Left colon (tissue), 2 donors: ENCODE data around the gene GARIN5B. TPM values are rescaled to one million over a fixed set of nuclear protein-coding genes. Genes with fewer than 3 reads are reported as not detected.

Experiments
- ATAC-seq: fragments of 200-7000 bp; cut with Tn5 transposase; one replicate; pipeline ENCODE4 v1.9.1; 2020; ENCODE audit warnings: mild to moderate bottlenecking, moderate library complexity
- DNase-seq, 2 donors: peaks; one replicate each; pipeline ENCODE4 v3.0.0-alpha.2; 2020
- intact Hi-C, 2 donors: fragments of 100-400 bp; cut with DNase I in 1 of 2; cut with micrococcal nuclease in 1 of 2; formaldehyde crosslinking; loops; one replicate each; pipeline versions ENCODE4 v1.11.2 to v1.14.0; 2022; cut with DNase I, micrococcal nuclease
- total RNA-seq, 2 donors: library from RNA; stranded (reverse); fragmentation: NEBNext Ultra II Directional; extraction: Animal tissue kit (Norgen Biotek cat#: 25700); gene quantifications; one replicate each; pipeline ENCODE4 v1.2.1, GENCODE V29; 2021
- donor health status: DM: no; HTN: no; CAD: no.
- donor health status: DM: yes; HTN: yes; CAD: no.

The GARIN5B gene
- total RNA-seq, 2 donors from 2014 or later: not detected

DNA sequence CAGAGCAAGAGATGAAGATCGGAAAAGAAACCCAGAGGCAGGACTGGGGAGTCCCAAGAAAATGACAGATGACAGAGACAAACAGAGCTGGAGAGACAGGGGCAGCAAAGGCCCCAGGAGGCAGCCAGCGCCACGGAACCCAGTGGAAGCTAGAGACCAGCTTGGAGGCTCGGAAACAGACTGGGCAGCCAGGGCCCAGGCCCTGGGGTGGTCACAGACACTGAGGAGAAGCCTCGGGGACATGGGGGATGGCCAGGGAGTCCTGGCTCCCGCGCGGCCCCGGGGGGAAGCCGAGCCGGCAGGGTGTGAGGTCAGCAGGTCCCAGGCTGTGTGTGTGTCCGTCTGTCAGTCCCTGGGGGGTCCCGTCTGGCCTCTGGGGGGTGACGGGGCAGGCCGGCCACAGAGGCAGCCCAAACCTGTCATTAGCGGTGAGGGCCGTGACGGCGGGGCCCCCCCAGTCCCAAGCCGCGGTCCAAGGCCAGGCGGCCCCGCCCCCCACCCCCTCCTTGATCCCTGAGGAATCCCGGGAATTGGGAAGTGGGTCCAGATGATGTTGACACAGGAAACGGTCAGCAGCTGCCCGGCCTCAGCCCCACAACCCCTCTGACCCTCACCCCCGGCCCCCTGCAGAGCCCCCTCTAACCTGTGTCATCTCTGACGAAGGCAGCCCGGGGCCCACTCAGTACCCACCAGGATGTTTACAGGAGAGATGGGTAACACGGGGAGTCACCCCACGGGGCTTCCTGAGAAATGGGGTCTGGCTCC is 11.1 kb upstream of the GARIN5B start:
- DNase-seq: no peak
- intact Hi-C loops: loop anchor here in 1 of 2 donors (10.0 kb wide), 1 partner anchor 69 kb away; no protein-coding TSS in a partner anchor
- peak; percentile 2 for ATAC-seq

DNA sequence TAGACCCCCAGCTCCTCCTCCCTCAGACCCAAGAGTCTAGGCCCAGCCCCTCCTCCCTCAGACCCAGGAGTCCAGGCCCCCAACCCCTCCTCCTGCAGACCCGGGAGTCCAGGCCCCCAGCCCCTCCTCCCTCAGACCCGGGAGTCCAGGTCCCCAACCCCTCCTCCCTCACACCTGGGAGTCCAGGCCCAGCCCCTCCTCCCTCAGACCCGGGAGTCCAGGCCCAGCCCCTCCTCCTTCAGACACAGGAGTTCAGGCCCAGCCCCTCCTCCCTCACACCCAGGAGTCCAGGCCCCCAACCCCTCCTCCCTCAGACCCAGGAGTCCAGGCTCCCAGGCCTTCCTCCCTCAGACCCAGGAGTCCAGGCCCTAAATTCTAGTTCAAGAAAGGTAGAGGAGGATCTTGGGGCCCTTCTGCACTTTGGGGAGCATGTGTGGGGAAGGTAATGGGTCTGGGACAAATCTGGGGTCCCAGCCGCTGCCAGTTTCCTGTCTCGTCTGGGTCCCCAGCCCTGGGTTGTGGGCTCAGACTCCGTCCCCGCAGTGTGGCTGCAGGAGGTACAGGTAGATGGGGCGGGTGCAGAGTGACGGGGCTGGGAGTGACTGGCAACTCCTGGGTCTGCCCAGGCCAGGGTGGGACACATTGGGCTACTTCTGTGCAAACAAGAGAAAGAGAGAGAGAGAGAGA is 10.4 kb upstream of the GARIN5B start:
- DNase-seq (no peak), ATAC-seq (no peak)
- intact Hi-C loops: loop anchor here in 1 of 2 donors (10.0 kb wide), 1 partner anchor 69 kb away; no protein-coding TSS in a partner anchor

DNA sequence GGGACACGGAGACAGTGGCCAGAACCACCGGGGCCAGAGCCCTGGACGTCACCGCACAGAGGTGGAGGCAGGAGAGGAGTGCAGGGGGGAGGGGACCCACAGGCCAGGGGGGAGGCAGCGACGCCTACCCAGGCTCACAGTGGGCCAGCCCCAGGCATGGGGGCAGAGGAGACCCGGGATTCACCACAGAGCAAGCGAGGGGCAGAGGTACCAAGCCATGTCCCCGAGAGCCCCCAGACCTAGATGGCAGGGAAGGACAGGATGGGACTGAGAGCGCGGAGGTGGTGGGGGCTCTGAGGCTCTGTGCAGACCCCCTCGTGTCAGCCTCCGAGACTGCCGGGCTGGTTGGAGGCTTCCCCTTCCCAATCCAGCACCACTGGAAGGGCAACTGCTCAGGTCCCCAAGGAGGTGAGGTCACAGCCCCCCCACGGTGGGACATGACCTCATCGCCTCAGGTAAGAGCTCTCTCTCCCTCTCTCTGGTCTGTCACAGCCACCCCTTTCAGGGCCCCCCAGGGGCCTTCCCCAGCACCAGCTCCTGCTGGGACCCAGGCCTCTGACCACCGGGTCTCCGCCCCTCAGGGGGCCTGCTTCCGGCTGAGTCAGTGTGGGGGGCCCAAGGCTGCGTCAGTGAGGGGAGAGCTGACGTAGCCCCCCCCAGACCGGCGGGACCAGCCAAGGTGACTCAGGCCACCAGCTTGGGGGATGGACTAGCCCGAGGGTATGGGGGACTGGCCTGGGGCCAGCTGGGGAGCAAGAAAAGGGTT is 9.4 kb upstream of the GARIN5B start:
- DNase-seq (no peak), ATAC-seq (no peak)
- intact Hi-C loops: loop anchor here in 1 of 2 donors (10.0 kb wide), 1 partner anchor 68 kb away; no protein-coding TSS in a partner anchor

DNA sequence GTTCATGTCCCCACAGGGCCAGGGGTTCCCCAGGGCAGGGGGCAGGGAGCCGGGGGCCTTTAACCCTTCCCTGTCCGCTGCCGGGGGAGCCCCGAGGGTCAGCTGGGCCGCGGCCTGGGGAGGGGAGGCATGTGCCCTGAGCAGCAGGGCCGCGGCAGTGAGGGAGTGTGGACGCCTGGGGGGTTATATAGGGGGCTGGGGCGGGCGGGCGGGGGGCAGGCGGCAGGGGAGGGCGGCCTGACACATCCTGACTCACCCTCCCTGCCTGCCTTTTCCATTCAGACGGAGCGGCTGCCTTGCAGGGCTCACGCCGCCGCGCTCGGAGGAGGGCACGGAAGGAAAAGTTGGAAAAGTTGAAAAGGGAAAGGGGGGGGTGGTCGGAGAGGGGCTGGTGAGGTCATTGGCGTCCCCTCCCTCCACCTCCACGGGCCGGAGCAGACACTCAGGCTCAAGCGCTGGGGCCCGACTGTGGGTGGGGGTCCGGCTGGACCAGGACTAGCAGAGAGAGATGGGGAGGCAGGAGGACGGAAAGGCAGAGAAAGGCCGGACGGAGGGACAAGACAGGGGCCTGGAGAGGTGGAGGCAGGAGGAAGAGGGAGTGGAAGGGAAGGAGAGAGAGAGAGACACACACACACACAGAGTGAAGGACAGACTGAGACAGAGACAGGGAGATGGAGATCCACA is 7.4 kb upstream of the GARIN5B start, which contains the start of gene IL11:
TSS of gene IL11 (minus strand) at position 159 of the 684 bp plus-strand sequence. CDS start at position 6, 153 bp downstream.
- DNase-seq (no peak), ATAC-seq (no peak)
- intact Hi-C loops: loop anchor here in 1 of 2 donors (10.0 kb wide), 1 partner anchor 66 kb away; no protein-coding TSS in a partner anchor

DNA sequence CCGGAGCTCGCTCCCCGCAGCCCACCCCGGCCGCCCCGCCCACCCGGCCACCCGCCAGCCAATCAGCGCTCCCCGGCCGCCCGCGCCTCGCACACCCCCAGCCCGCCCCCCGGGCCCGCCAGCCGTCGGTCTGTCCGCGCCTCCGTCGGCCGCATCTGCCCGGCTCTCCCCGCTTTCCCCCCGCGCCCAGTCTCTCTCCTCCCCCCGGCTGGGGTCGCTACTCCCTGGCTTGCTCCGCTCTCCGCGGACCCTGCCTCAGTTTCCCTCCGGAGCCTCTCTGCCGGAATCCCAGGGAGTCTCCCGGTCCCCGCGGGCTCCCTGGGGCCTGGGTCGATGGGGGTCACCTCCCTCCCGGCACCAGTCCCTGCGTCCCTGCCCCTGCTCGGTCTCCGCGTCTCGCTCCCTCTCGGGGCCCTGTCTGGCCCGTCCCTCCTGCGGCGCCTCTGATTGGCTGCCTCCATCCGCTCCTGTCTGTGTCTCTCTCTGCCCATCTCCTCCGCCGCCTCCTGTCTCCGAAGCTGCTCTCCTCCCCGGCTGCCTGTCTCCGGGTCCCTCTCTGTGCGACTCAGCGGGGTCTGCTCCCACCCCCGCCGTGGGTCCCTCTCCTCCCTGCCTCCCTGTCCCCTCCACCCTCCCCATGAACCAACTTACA is 6.7 kb upstream of the GARIN5B start:
- no peak for ATAC-seq
- intact Hi-C loops: loop anchor here in 1 of 2 donors (10.0 kb wide), 1 partner anchor 65 kb away; no protein-coding TSS in a partner anchor

DNA sequence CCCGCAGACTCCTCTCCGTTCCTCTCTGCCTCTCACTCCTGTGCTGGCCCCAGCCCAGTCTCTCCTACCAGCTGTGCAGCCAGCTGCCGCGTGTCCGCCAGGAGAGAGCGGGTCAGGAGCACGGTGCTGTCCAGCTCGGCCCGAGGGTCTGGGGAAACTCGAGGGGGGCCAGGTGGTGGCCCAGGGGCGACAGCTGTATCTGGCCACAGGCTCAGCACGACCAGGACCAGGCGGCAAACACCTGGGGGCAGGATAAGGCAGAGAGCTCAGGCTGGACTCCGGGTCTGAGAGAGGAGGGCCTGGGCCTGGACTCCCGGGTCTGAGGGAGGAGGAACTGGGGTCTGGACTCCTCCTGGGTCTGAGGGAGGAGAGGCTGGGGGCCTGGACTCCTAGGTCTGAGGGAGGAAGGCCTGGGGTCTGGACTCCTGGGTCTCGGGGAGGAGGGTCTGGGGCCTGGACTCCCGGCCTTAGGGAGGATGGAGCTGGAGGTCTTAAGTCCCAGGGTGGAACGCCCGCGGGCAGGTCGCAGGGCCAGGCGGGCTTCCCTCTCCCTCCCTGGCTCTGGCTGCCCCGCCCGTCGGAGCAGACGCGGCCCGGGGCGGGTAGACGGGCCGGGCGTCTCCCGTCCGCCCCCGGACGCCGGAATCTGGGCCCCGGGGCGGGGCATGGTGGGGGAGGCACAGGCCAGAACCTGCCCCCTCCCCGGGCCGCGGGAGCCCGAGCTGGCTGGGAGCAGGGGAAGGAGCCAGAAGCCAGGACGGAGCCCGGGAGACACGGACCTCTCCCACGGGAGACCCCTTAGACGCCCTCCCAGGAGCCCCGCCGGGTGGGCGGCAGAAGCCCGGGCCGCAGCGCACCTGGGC is 5.9 kb upstream of the GARIN5B start:
- DNase-seq: no peak

More for the DNA sequence above, 6.7 kb upstream of the GARIN5B start:
- DNase-seq: no peak

DNA sequence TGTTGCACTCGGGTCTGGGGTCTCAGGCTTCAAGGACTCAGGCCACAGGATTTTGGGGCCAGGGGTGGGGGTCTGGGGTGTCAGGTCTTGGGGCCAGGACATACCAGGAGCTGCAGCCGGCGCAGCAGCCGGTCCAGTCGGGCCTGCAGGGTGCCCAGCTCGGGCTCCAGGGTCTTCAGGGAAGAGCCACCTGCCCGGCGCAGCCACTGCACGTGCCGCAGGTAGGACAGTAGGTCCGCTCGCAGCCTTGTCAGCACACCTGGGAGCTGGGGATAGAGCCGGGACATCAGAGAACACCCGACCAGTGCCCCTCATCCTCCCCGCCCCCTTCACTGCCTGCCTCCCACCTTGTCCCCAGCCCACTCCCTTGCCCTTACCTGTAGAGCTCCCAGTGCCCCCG is 5.0 kb upstream of the GARIN5B start:
- intact Hi-C loops: no loop called here
- ATAC-seq: no peak

More for the DNA sequence above, 5.9 kb upstream of the GARIN5B start:
- intact Hi-C loops: no loop called here
- ATAC-seq: peak; percentile 59

DNA sequence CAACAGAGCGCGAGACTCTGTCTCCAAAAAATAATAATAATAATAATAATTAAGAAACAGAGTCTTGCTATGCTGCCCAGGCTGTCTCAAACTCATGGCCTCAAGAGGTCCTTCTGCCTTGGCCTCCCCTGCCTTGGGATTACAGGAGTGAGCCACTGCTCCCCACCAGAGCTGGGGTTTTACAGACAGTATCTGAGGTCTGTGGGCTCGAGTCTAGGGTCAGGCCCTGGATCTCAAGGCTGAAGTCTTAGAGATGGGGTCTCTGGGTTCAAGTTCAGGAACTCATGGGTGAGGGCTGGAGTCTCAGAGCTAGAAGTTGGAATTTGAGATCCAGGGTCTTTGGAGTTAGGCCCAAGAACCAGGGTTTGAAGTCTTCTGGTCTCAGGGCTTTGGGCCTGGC is 3.7 kb upstream of the GARIN5B start:
- DNase-seq: no peak
- no peak for ATAC-seq
- intact Hi-C loops: no loop called here

More for the DNA sequence above, 5.0 kb upstream of the GARIN5B start:
- DNase-seq: no peak

DNA sequence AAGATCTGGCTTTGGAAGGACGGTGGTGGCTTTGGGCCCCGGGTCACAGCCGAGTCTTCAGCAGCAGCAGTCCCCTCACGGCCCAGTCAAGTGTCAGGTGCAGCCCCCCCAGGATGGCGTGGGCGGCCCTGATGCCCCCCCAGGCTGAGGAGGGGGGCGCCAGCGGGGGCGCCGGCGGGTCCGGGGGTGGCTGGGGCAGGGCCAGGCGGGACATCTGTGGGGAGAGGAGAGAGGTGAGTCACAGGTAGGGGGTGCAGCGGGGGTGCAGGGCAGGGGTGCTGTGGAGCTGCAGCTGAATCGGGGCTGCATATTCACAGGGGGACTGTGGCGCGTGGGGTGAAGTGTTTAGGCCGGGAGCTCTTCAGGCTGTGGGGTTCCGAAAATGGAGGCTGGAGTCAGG is 2.9 kb upstream of the GARIN5B start:
- no peak for ATAC-seq
- intact Hi-C loops: no loop called here
- DNase-seq: no peak

DNA sequence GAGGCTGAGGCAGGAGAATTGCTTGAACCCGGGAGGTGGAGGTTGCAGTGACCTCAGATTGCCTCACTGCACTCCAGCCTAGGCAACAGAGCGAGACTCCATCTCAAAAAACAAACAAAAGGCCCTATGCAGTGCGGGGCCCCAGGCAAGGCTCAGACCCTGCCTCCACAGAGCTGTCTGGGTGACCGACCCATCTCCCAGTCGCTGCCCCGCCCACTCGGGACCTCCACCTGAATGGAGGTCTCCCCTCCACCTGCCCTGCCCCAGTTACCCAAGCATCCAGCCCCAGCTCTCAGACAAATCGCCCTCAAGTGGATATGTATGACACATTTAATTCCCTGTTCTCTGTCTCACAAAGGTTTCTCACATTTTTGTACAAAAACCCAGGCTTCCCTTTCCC is 2.2 kb upstream of the GARIN5B start:
- no peak for DNase-seq
- no peak for ATAC-seq
- intact Hi-C loops: no loop called here

DNA sequence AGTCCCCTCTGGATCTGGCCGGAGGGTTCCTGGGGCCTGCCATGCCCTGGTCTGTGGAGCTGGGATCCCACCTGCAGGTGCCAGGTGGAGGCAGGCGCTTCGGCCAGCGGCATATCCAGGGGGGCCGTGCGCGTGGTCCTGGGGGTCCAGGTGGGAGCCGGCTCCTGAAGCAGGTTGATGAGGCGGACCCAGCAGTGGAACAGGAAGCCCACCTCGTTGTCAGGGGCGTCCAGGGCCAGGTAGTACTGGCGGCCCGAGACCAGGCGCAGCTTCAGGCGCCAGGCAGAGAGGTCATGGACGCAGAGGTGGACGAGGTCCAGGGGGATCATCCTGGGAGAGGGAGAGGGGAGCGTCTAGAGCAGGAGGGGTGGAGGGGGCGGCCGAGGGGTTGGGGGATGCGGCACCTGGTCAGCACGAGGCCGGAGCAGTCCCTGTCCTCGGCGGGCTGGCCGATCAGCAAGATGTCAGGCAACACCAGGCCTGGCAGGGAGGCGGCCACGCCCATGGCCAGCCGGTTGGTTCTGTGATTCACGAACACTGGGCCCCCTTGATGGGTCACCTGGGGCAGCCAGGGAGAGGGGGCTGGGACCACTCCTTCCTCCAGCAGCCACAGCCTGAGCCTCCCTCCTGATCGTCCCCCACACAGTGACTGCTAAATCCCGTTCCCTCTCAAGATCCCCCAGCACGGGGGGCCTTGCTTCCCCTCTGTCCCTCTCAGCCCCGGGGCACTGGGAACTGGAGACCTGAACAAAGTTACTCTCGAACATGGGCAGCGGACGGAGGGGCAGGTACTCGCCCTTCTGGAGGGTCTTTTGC is 678 bp downstream of the GARIN5B start:
- DNase-seq (no peak), ATAC-seq (no peak)
- intact Hi-C loops: no loop called here

DNA sequence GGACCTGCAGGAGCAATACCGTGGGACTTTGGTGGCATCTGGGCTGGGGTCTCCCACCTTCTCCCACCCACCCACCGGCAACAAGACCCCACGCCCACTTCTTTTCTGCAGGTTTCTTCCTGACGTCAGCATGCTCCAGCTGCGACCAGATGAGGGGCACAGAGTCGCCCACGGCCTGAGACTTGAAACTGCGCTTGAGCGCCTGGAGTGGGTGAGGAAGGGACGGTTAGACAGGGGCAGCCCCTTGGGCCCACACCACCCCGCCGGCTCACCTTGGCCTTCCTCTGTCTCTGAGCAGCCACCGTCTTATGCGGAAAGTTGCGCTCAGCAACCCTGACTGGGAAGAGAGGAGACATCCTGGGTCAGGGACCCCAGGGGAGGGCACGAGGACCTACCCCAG is 2.2 kb downstream of the GARIN5B start:
- ATAC-seq (no peak), DNase-seq (no peak)
- intact Hi-C loops: no loop called here

DNA sequence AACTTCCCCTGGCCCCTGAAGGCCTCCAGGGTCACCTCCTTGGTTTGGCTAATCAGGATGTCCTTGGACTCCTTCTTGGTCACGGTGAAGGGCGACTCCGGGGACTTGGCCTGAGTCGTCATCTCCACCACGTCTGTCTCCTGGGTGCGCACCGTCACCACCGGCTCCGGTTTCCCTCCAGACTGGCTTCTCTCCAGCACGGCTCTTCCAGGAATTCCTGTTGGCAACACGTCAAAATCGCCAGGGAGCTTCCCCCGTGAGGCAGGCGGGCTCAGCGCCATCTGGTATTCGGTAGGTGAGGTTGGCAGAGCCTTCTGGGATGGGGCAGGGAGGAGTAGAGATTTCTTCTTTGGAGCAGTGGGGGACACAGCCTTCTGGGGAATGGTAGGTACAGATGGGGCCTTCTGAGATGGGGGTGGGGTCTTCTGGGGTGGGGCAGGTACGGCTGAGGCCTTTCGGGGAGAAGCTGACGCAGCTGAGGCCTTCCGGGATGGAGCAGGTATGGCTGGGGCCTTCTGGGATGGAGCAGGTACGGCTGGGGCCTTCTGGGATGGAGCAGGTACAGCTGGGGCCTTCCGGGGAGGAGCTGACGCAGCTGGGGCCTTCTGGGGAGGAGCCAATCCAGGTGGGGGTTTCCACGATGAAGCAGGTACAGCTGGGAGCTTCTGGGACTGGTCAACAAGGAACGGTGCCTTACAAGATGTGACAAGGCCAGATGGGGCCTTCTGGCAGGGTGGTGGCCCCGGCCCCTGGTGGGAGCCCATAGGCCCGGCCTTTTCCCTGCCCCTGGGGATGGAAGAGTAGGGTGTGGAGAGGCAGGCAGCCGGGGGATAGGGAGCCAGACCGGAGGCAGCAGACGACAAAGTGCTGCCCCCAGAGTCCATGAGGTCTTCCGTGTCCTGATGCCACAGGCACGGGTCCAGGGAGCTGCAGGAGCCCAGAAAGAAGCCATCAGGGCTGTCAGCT is 3.8 kb downstream of the GARIN5B start:
- no peak for DNase-seq
- intact Hi-C loops: no loop called here
- no peak for ATAC-seq

DNA sequence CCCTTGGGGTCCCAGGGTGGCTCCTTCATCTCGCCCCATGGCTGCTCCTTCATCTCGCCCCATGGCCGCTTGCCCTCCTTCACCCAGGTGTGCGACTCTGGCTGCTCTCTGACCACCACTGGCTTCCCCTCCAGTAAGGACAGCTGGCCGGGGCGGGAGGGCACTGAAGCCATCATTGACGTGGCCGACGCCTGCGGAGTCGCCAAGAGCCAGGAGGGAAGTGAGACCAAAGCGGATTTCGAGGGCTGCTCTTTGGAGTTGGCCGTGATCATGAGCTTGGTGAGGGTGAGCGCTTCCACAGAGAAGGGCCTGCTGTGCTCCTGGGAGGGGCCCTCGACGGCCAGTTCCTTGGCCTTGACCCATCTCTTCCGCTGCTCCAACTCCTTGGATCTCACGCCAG is 4.6 kb downstream of the GARIN5B start:
- DNase-seq (no peak), ATAC-seq (no peak)
- intact Hi-C loops: no loop called here

DNA sequence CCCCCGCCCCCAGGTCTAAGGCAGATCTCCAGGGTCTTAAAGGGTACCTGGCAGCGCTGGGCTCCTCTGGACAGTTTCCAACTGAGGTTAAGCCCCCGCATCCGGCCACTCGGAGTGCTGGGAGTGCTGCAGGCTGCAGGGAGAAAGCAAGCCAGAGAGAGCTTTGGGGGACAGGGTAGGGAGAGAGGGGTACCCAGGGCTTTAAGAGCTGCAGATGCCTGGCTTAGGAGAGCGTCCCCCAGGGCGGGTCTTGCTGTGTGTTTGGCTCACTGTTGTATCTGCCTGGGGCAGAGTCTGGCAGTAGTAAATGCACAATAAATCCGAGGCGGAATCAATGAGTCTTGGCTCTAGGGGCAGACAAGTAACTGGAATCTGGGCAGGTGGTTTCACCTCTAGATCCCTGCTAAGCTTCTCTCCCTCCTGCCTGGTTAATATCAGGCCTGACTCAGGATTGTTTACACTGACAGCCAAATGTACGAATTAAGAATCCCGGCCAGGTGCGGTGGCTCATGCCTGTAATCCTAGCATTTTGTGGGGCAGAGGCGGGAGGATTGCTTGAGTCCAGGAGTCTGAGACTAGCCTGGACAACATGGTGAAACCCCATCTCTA is 7.7 kb downstream of the GARIN5B start:
- intact Hi-C loops: no loop called here

More for the DNA sequence above, 7.7 kb downstream of the GARIN5B start:
- ATAC-seq: peak; percentile 24
- peak in 1 of 2 donors; percentile 45 for DNase-seq
